Tibial nerve (tissue), 3 donors: ENCODE measurements around the gene STARD3.

Experiments used
- POLR2A ChIP-seq, 2 donors: fragments of 450-650 bp; IDR thresholded peaks; one replicate each; pipeline ENCODE4 v1.6.1; 2017; ENCODE audit warnings: antibody characterized with exemption in 2 of 2, mild to moderate bottlenecking in 2 of 2, moderate library complexity in 2 of 2
- TF ChIP-seq, protein P1 (sequence below), 5 experiments: fragments of 200-600 bp in 3 of 5; fragments of 450-650 bp in 2 of 5; sonication (generic) in 3 of 5; IDR thresholded peaks; one replicate each; pipeline ENCODE4 v1.5.1; 2016 to 2019; ENCODE audit warnings: antibody characterized with exemption in 5 of 5, mild to moderate bottlenecking in 3 of 5, moderate library complexity in 2 of 5

DNA sequence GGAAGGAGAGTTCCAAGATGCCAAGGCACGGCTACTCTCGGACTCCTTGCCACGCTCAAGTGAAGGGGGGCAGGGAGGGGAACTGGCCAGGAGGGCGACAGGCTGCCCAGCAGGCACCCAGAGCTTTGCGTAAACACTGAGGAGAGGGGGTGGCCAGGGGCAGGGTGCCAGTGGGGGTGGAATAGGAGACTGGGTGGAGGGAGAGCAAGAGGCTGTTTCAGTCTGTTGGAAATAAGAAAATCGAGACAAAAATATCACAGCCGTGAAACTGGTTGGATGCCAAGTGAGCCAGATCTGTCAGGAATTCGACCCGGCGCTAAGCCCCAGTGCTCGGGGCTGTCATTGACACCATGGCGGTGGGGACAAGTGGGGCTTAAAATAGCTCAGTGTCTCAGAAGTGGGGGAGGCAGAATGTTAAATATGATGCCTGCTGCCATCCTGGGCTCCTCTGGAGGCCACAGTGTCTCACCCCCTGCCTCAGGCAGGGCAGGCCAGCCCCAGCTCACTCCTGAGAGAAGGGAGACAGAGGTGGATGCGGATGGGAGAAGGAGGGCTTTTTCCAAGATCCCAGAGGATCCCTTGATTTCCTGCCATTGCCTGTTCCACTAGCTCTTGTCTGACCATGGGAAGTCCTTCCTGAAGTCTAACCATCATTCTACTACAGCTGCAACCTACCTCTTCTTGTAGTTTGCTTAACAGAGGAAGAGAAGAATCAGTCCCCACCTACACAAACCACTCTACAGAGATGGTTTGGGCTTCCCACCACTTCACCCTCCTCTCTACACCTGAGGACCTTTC lies 40.8 kb downstream of the STARD3 start:
- TF ChIP-seq, protein P1, sequence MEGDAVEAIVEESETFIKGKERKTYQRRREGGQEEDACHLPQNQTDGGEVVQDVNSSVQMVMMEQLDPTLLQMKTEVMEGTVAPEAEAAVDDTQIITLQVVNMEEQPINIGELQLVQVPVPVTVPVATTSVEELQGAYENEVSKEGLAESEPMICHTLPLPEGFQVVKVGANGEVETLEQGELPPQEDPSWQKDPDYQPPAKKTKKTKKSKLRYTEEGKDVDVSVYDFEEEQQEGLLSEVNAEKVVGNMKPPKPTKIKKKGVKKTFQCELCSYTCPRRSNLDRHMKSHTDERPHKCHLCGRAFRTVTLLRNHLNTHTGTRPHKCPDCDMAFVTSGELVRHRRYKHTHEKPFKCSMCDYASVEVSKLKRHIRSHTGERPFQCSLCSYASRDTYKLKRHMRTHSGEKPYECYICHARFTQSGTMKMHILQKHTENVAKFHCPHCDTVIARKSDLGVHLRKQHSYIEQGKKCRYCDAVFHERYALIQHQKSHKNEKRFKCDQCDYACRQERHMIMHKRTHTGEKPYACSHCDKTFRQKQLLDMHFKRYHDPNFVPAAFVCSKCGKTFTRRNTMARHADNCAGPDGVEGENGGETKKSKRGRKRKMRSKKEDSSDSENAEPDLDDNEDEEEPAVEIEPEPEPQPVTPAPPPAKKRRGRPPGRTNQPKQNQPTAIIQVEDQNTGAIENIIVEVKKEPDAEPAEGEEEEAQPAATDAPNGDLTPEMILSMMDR (IDR thresholded peaks at IDR 0.05) = no peak
- TF ChIP-seq POLR2A (IDR thresholded peaks at IDR 0.05) = no peak
